ENCODE results near the gene FAM90A1.
"Not testable (repeated sequence)": the region's sequence is repeated elsewhere in the genome, so short reads cannot be mapped to it uniquely, and the experiment has no call there.

DNA sequence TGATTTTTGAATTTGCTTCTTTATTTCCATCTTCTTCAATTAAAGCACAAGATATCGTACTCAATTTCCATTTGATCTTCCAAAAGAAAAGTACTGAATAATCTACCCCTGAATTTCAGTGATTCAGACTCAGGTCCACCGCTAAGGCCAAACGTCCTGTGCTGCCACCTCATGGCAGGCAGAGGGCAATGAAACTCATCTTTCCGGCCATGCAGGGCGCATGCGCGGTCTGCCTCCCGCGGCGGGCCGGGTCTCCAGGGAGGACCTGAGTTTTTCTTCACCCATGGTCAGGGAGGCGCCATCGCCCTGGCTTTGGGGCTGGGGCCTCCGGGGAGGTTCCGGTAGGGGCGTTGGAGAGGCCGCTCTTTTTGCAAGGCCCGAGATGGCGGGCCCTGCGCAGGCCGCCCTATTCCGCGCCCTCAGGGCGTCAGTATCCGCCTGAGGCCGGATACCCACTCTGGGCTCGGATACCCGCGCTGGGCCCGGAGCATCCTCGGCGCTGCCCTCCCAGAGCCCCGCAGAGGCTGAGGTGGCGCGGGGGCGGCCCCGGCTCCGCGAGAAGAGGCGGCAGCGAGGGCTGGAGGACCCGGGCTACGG is 47.3 kb downstream of the FAM90A1 start:
- peak; percentile 21 for TF ChIP-seq CTCF (IDR thresholded peaks at IDR 0.05; ENCODE audit: insufficient read depth, low read length, poor library complexity, severe bottlenecking)
- not testable (repeated sequence) for TF ChIP-seq EZH2phosphoT487 (conservative IDR thresholded peaks at IDR 0.05; ENCODE audit: low read length)
